HepG2 (cell line): ENCODE data around the gene ALDH16A1. TPM values are rescaled to one million over a fixed set of nuclear protein-coding genes. Genes with fewer than 3 reads are reported as not detected.

Source experiments
- AFF4 ChIP-seq: sonication (generic); formaldehyde crosslinking; IDR thresholded peaks from 2 replicates; pipeline ENCODE4 v1.4.0; 2020; ENCODE audit warnings: missing genetic modification reagents
- FOXP1 ChIP-seq, 2 experiments: fragments of 450-650 bp in 1 of 2; IDR thresholded peaks; 2 replicates each; pipeline ENCODE4 v1.6.1; 2017 to 2018; ENCODE audit warnings: antibody characterized with exemption in 1 of 2
- HMGA1 ChIP-seq: sonication (generic); formaldehyde crosslinking; conservative IDR thresholded peaks from 2 replicates; pipeline ENCODE4 v1.4.0; 2020; ENCODE audit warnings: missing genetic modification reagents
- ISX ChIP-seq: sonication (generic); formaldehyde crosslinking; conservative IDR thresholded peaks from 2 replicates; pipeline ENCODE4 v1.5.0; 2020; ENCODE audit warnings: missing genetic modification reagents
- KDM5A ChIP-seq: fragments of 200-600 bp; sonication (generic); IDR thresholded peaks from 2 replicates; pipeline ENCODE4 v1.7.0; 2018; ENCODE audit warnings: antibody characterized with exemption, mild to moderate bottlenecking, low read length, borderline replicate concordance
- RBFOX2 ChIP-seq: fragments of 200-400 bp; formaldehyde crosslinking; IDR thresholded peaks from 2 replicates; pipeline ENCODE4 v1.6.1; 2017; ENCODE audit warnings: low read depth, mild to moderate bottlenecking, low read length
- SAP130 ChIP-seq: IDR thresholded peaks from 2 replicates; pipeline ENCODE4 v1.6.1; 2016; ENCODE audit warnings: low read depth
- TRAFD1 ChIP-seq: sonication (generic); formaldehyde crosslinking; IDR thresholded peaks from 2 replicates; pipeline ENCODE4 v1.5.1; 2020; ENCODE audit warnings: missing genetic modification reagents, mild to moderate bottlenecking, borderline replicate concordance
- ZNF30 ChIP-seq: sonication (generic); formaldehyde crosslinking; IDR thresholded peaks from 2 replicates; pipeline ENCODE4 v1.5.0; 2020; ENCODE audit warnings: mild to moderate bottlenecking, missing genetic modification reagents
- ZNF512 ChIP-seq: sonication (generic); formaldehyde crosslinking; IDR thresholded peaks from 2 replicates; pipeline ENCODE4 v1.4.0; 2020; ENCODE audit warnings: mild to moderate bottlenecking, missing genetic modification reagents
- ZNF589 ChIP-seq: sonication (generic); formaldehyde crosslinking; conservative IDR thresholded peaks from 2 replicates; pipeline ENCODE4 v1.8.0; 2022; ENCODE audit warnings: mild to moderate bottlenecking, moderate library complexity, missing genetic modification reagents
- ZNF691 ChIP-seq: sonication (generic); formaldehyde crosslinking; IDR thresholded peaks from 2 replicates; pipeline ENCODE4 v1.4.0; 2020; ENCODE audit warnings: missing genetic modification reagents, low read depth, mild to moderate bottlenecking, borderline replicate concordance
- ZNF841 ChIP-seq: sonication (generic); formaldehyde crosslinking; IDR thresholded peaks from 2 replicates; pipeline ENCODE4 v1.8.1; 2023; ENCODE audit warnings: missing genetic modification reagents, borderline replicate concordance
- polyA plus RNA-seq, 8 experiments: library from polyadenylated mRNA; depleted of rRNA in 3 of 8; stranded (reverse) in 7 of 8; unstranded in 1 of 8; fragments of >200 nt; fragmentation: Illumina TruSeq in 4 of 8; extraction: Trizol in 4 of 8; gene quantifications; 2 replicates each; pipeline versions ENCODE4 v1.2.1 to v1.2.3, GENCODE V29; 2011 to 2016; ENCODE audit warnings: low read depth in 4 of 8, missing spikeins in 1 of 8, mixed read lengths in 1 of 8; ENCODE audit not compliant: insufficient read depth in 1 of 8
- total RNA-seq, 5 experiments: library from RNA; depleted of rRNA; stranded (reverse); fragments of >200 nt; fragmentation: Illumina TruSeq; extraction: Trizol; gene quantifications; 2 replicates each; pipeline ENCODE4 v1.2.3, GENCODE V29; 2016; ENCODE audit warnings: low read depth in 1 of 5
- TF ChIP-seq, protein P1 (sequence below): sonication (generic); formaldehyde crosslinking; IDR thresholded peaks from 2 replicates; pipeline ENCODE4 v1.4.0; 2020; ENCODE audit warnings: missing genetic modification reagents, borderline replicate concordance
- TF ChIP-seq, protein P2 (sequence below): IDR thresholded peaks from 2 replicates; pipeline ENCODE4 v1.6.1; 2016; ENCODE audit warnings: missing genetic modification reagents, missing compliant biosample characterization

ALDH16A1 gene
- total and polyA plus RNA-seq, 2 of the 13 experiments (the other 11 are each of a cell fraction or from before 2014, with no cell fraction given) = 8.4 to 34.9 TPM

- TF ChIP-seq TRAFD1 (peak; percentile 73; the same call in 1 of the 2 replicates), ZNF589 (CRISPR knock-in tag) (0 out of 2 replicates have a peak, but pooled peaks have one; percentile 66), ISX (no peak), RBFOX2 (peak; percentile 99), HMGA1 (CRISPR knock-in tag) (no peak), AFF4 (CRISPR knock-in tag) (peak; percentile 95), ZNF30 (CRISPR knock-in tag) (no peak), ZNF841 (no peak), FOXP1 (IDR thresholded peaks at IDR 0.05) (no peak), FOXP1 (CRISPR knock-in tag; IDR thresholded peaks at IDR 0.05) (no peak), SAP130 (CRISPR knock-in tag) (peak; percentile 93), ZNF691 (CRISPR knock-in tag) (0 out of 2 replicates have a peak, but pooled peaks have one; percentile 31), ZNF512 (CRISPR knock-in tag) (no peak), KDM5A (no peak; the same call in 1 of the 2 replicates)
- TF ChIP-seq, protein P1, sequence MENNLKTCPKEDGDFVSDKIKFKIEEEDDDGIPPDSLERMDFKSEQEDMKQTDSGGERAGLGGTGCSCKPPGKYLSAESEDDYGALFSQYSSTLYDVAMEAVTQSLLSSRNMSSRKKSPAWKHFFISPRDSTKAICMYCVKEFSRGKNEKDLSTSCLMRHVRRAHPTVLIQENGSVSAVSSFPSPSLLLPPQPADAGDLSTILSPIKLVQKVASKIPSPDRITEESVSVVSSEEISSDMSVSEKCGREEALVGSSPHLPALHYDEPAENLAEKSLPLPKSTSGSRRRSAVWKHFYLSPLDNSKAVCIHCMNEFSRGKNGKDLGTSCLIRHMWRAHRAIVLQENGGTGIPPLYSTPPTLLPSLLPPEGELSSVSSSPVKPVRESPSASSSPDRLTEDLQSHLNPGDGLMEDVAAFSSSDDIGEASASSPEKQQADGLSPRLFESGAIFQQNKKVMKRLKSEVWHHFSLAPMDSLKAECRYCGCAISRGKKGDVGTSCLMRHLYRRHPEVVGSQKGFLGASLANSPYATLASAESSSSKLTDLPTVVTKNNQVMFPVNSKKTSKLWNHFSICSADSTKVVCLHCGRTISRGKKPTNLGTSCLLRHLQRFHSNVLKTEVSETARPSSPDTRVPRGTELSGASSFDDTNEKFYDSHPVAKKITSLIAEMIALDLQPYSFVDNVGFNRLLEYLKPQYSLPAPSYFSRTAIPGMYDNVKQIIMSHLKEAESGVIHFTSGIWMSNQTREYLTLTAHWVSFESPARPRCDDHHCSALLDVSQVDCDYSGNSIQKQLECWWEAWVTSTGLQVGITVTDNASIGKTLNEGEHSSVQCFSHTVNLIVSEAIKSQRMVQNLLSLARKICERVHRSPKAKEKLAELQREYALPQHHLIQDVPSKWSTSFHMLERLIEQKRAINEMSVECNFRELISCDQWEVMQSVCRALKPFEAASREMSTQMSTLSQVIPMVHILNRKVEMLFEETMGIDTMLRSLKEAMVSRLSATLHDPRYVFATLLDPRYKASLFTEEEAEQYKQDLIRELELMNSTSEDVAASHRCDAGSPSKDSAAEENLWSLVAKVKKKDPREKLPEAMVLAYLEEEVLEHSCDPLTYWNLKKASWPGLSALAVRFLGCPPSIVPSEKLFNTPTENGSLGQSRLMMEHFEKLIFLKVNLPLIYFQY (CRISPR knock-in tag) = peak; percentile 60; the same call in 1 of the 2 replicates
- TF ChIP-seq, protein P2, sequence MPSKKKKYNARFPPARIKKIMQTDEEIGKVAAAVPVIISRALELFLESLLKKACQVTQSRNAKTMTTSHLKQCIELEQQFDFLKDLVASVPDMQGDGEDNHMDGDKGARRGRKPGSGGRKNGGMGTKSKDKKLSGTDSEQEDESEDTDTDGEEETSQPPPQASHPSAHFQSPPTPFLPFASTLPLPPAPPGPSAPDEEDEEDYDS (CRISPR knock-in tag) = peak; percentile 100
Measured at GRCh38 chr19:49487277-49488045, 34.4 kb downstream of the ALDH16A1 start, which contains the start of gene RPL13A (continued).
